Measurements from ENCODE around the gene NME7. TPM values are rescaled to one million over a fixed set of nuclear protein-coding genes. Genes with fewer than 3 reads are reported as not detected.

The NME7 gene
- total RNA-seq, 6 experiments from 2014 or later = 2.0 to 6.5 (median 5.3) TPM

GRCh38 chr1:169124459-169124858, 243.1 kb downstream of the NME7 start:
- ATAC-seq (no peak), DNase-seq (no peak)
- TF ChIP-seq POLR2A (IDR thresholded peaks at IDR 0.05) (no peak), CTCF (IDR thresholded peaks at IDR 0.05) (no peak)
- Histone ChIP-seq H3K4me3 (no peak overlapping the region), H3K27me3 (no peaks in the 10 kb centered on the region), H3K27ac (no peak overlapping the region), H3K36me3 (peaks cover 0 to 53% (median 29%) of the 10 kb centered on the region in 4 donors), H3K9me3 (no peaks in the 10 kb centered on the region), H3K4me1 (peaks cover 0 to 6% (median 2%) of the 10 kb centered on the region in 4 donors)
- intact Hi-C loops (cut with DNase I) = no loop called here
- WGBS (ENCODE audit: insufficient coverage, low coverage, low lambda C conversion rate, missing lambda C conversion rate) = 90% methylated on average over 2 of the region's 2 CpGs

GRCh38 chr1:169122976-169123375, 244.6 kb downstream of the NME7 start:
- H3K4me1 ChIP-seq = peaks cover 0 to 9% (median 4%) of the 10 kb centered on the region in 4 donors
- H3K27me3 ChIP-seq = no peaks in the 10 kb centered on the region
- H3K4me3 ChIP-seq = no peak overlapping the region
- ATAC-seq = no peak
- H3K36me3 ChIP-seq = peaks cover 0 to 38% (median 21%) of the 10 kb centered on the region in 4 donors
- intact Hi-C loops (cut with DNase I) = no loop called here
- DNase-seq = no peak
- TF ChIP-seq CTCF (IDR thresholded peaks at IDR 0.05) (no peak), POLR2A (IDR thresholded peaks at IDR 0.05) (no peak)
- H3K27ac ChIP-seq = no peak overlapping the region
- 84% methylated on average over 6 of the region's 6 CpGs for WGBS (ENCODE audit: insufficient coverage, low coverage, low lambda C conversion rate, missing lambda C conversion rate)
- H3K9me3 ChIP-seq = no peaks in the 10 kb centered on the region

- Histone ChIP-seq H3K27ac (peak overlapping the region in 1 of 3 donors; percentile 19), H3K4me3 (no peak overlapping the region), H3K36me3 (peaks cover 0 to 24% (median 13%) of the 10 kb centered on the region in 4 donors), H3K4me1 (peaks cover 0 to 23% (median 8%) of the 10 kb centered on the region in 4 donors), H3K27me3 (no peaks in the 10 kb centered on the region), H3K9me3 (no peaks in the 10 kb centered on the region)
- WGBS (ENCODE audit: insufficient coverage, low coverage, low lambda C conversion rate, missing lambda C conversion rate) = 82% methylated on average over 4 of the region's 6 CpGs
- DNase-seq (no peak), ATAC-seq (peak; percentile 40 to 64 (median 48))
- intact Hi-C loops (cut with DNase I) = no loop called here
- TF ChIP-seq CTCF (IDR thresholded peaks at IDR 0.05) = no peak
- TF ChIP-seq POLR2A (IDR thresholded peaks at IDR 0.05) = no peak
These were observed 246.3 kb downstream of the NME7 start for GRCh38 chr1:169121146-169121923.

GRCh38 chr1:169120066-169120465, 247.5 kb downstream of the NME7 start:
- Histone ChIP-seq H3K9me3 (no peaks in the 10 kb centered on the region), H3K4me3 (no peak overlapping the region), H3K27me3 (no peaks in the 10 kb centered on the region), H3K27ac (no peak overlapping the region), H3K36me3 (peaks cover 0 to 11% (median 4%) of the 10 kb centered on the region in 4 donors), H3K4me1 (peaks cover 0 to 34% (median 13%) of the 10 kb centered on the region in 4 donors)
- ATAC-seq = no peak
- WGBS (ENCODE audit: insufficient coverage, low coverage, low lambda C conversion rate, missing lambda C conversion rate) = 73% methylated on average over 5 of the region's 5 CpGs
- intact Hi-C loops (cut with DNase I) = no loop called here
- TF ChIP-seq POLR2A (IDR thresholded peaks at IDR 0.05) (no peak), CTCF (IDR thresholded peaks at IDR 0.05) (no peak)
- no peak for DNase-seq
